ENCODE results near the gene UBE4A. TPM values are rescaled to one million over a fixed set of nuclear protein-coding genes. Genes with fewer than 3 reads are reported as not detected.

UBE4A gene
- total and polyA plus RNA-seq, 2 of the 4 experiments (the other 2 are of a cell fraction): 15.2 to 69.7 TPM

- H4K20me1 ChIP-seq (ENCODE audit: insufficient read depth, low read length): no peaks in the 10 kb centered on the region
- H3K27ac ChIP-seq (ENCODE audit: insufficient read depth, low read length): no peak overlapping the region
- dilution Hi-C loops (cut with HindIII; ENCODE audit: low sequenced_read_pairs, unreplicated experiment): no loop called here
- intact Hi-C loops (cut with micrococcal nuclease): no loop called here
- ATAC-seq (ENCODE audit: low read depth) (no peak), DNase-seq (no peak)
- no peak overlapping the region for H4K5ac ChIP-seq (ENCODE audit: low read depth, low read length)
- 90% methylated on average over 2 of the region's 4 CpGs; no CpG with 5 or more reads in 1 of the 2 experiments for WGBS, 2 experiments (ENCODE audit: extremely low coverage in 2 of 2, insufficient read length in 1 of 2)
- no peak overlapping the region for H3K9ac ChIP-seq (ENCODE audit: low read depth, low read length)
- TF ChIP-seq, protein P1, sequence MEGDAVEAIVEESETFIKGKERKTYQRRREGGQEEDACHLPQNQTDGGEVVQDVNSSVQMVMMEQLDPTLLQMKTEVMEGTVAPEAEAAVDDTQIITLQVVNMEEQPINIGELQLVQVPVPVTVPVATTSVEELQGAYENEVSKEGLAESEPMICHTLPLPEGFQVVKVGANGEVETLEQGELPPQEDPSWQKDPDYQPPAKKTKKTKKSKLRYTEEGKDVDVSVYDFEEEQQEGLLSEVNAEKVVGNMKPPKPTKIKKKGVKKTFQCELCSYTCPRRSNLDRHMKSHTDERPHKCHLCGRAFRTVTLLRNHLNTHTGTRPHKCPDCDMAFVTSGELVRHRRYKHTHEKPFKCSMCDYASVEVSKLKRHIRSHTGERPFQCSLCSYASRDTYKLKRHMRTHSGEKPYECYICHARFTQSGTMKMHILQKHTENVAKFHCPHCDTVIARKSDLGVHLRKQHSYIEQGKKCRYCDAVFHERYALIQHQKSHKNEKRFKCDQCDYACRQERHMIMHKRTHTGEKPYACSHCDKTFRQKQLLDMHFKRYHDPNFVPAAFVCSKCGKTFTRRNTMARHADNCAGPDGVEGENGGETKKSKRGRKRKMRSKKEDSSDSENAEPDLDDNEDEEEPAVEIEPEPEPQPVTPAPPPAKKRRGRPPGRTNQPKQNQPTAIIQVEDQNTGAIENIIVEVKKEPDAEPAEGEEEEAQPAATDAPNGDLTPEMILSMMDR (conservative IDR thresholded peaks at IDR 0.05; ENCODE audit: low read depth, low read length): no peak
- no peak for TF ChIP-seq RFX5 (IDR thresholded peaks at IDR 0.05; ENCODE audit: low read depth, low read length)
- no peak for TF ChIP-seq MAZ (IDR thresholded peaks at IDR 0.05; ENCODE audit: borderline replicate concordance, low read depth, low read length)
- no peak for TF ChIP-seq NFE2L2 (IDR thresholded peaks at IDR 0.05; ENCODE audit: low read depth, low read length)
- TF ChIP-seq RAD21 (IDR thresholded peaks at IDR 0.05; ENCODE audit: low read length): no peak
- TF ChIP-seq RCOR1 (IDR thresholded peaks at IDR 0.05; ENCODE audit: insufficient replicate concordance, low read length): no peak
- no peak for TF ChIP-seq SMC3 (IDR thresholded peaks at IDR 0.05; ENCODE audit: low read depth, low read length)
- TF ChIP-seq BHLHE40 (IDR thresholded peaks at IDR 0.05; ENCODE audit: low read depth, low read length): no peak
- no peak for TF ChIP-seq CEBPB (IDR thresholded peaks at IDR 0.05; ENCODE audit: low read depth, low read length)
- TF ChIP-seq, protein P2, sequence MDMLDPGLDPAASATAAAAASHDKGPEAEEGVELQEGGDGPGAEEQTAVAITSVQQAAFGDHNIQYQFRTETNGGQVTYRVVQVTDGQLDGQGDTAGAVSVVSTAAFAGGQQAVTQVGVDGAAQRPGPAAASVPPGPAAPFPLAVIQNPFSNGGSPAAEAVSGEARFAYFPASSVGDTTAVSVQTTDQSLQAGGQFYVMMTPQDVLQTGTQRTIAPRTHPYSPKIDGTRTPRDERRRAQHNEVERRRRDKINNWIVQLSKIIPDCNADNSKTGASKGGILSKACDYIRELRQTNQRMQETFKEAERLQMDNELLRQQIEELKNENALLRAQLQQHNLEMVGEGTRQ (IDR thresholded peaks at IDR 0.05; ENCODE audit: low read depth, low read length): no peak
- TF ChIP-seq MAFK (IDR thresholded peaks at IDR 0.05; ENCODE audit: low read depth, low read length): no peak
- no peak for TF ChIP-seq MXI1 (IDR thresholded peaks at IDR 0.05; ENCODE audit: borderline replicate concordance, low read depth, low read length)
- TF ChIP-seq FOS (IDR thresholded peaks at IDR 0.05; ENCODE audit: low read depth, low read length): no peak
- no peak for TF ChIP-seq CHD1 (IDR thresholded peaks at IDR 0.05; ENCODE audit: low read depth, low read length)
- TF ChIP-seq, protein P3, sequence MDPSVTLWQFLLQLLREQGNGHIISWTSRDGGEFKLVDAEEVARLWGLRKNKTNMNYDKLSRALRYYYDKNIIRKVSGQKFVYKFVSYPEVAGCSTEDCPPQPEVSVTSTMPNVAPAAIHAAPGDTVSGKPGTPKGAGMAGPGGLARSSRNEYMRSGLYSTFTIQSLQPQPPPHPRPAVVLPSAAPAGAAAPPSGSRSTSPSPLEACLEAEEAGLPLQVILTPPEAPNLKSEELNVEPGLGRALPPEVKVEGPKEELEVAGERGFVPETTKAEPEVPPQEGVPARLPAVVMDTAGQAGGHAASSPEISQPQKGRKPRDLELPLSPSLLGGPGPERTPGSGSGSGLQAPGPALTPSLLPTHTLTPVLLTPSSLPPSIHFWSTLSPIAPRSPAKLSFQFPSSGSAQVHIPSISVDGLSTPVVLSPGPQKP (IDR thresholded peaks at IDR 0.05; ENCODE audit: borderline replicate concordance, low read depth, low read length): no peak
- no peak for TF ChIP-seq POLR2A (IDR thresholded peaks at IDR 0.05; ENCODE audit: low read depth, low read length)
- H3K9me3 ChIP-seq (ENCODE audit: control insufficient read depth, insufficient read depth, low read length): no peaks in the 10 kb centered on the region
- H3K4ac ChIP-seq (ENCODE audit: low read depth, low read length): no peak overlapping the region
- H2BK5ac ChIP-seq (ENCODE audit: low read depth, low read length, poor library complexity, severe bottlenecking): no peak overlapping the region
- H2BK120ac ChIP-seq (ENCODE audit: low read depth, low read length): no peak overlapping the region
- H2BK20ac ChIP-seq (ENCODE audit: low read depth, low read length): no peak overlapping the region
- H3K36me3 ChIP-seq (ENCODE audit: control insufficient read depth, insufficient read depth, low read length): peaks cover 46% of the 10 kb centered on the region
- H4K8ac ChIP-seq (ENCODE audit: low read depth in 2 of 2, low read length in 2 of 2): no peak overlapping the region
- H3K9me1 ChIP-seq (ENCODE audit: insufficient read depth, low read length): no peaks in the 10 kb centered on the region
- H3K79me1 ChIP-seq (ENCODE audit: low read depth in 1 of 2, low read length in 2 of 2): no peaks in the 10 kb centered on the region
- POLR2A ChIA-PET (ENCODE audit: unreplicated experiment): no interaction called here
- no peak overlapping the region for H3K14ac ChIP-seq (replicated peaks; ENCODE audit: low read depth, low read length)
- no TSS peak for BruUV-seq (replicated peaks)
- H3K27me3 ChIP-seq (ENCODE audit: control insufficient read depth, insufficient read depth, low read length): no peaks in the 10 kb centered on the region
- H3K18ac ChIP-seq (ENCODE audit: low read depth, low read length): no peak overlapping the region
- H2AK9ac ChIP-seq (replicated peaks; ENCODE audit: low read depth, low read length, poor library complexity): no peak overlapping the region
- no peak overlapping the region for H3K23ac ChIP-seq (ENCODE audit: low read depth, low read length)
- no peak overlapping the region for H3K56ac ChIP-seq (ENCODE audit: extremely low read depth, insufficient read depth, low read length)
- CTCF ChIA-PET: no interaction called here
- H3K4me1 ChIP-seq (ENCODE audit: control insufficient read depth, insufficient read depth, low read length): no peaks in the 10 kb centered on the region
- H2AK5ac ChIP-seq (ENCODE audit: low read depth, low read length): no peak overlapping the region
- H2AFZ ChIP-seq (replicated peaks; ENCODE audit: low read length, poor library complexity): no peak overlapping the region
- no peak overlapping the region for H3K4me3 ChIP-seq (ENCODE audit: insufficient read depth, low read depth, low read length)
- H3K4me2 ChIP-seq (ENCODE audit: low read depth, low read length): no peak overlapping the region
- in situ Hi-C loops (cut with MboI; ENCODE audit: low sequenced_read_pairs): no loop called here
- H2BK15ac ChIP-seq (ENCODE audit: low read depth, low read length): no peak overlapping the region
- no peak overlapping the region for H4K91ac ChIP-seq (ENCODE audit: insufficient read depth, low read depth, low read length)
These were observed 20.1 kb downstream of the UBE4A start for GRCh38 chr11:118379497-118379896.
